Measurements from ENCODE around the gene CREB3L1.

CREB3L1 gene

DNA sequence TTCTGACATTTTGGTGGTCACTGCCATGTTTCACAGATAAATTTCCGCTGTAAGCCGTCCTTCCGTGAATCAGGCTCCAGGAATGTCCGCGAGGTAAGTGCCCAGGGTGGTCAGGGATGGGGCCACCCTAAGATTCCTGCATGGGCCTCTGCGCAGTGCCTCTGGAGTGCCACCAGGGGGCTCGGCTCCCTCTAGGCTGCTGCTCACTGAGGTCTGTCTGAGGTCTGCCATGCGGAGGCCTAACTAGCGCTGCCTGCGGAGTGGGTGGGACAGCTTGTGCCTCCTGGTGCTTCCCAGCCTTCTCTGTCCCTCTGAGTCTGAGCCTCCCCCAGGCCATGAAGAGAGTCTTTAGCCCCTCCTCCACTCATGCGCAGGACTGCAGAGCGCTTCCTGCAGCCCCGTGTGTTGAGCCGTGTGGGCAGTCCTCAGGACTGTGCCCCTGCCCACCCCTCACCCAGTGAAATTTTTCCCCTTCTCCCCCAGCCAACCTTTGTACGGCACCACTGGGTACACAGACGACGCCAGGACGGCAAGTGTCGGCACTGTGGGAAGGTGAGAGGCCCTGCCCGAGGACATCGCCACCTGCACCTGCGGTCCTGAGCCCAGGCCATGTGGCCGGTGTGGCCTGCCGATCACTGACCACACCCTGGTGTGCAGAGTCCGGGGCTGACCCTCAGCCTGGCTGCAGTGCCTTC lies 92.1 kb downstream of the CREB3L1 start:
- DNase-seq, result no peak

DNA sequence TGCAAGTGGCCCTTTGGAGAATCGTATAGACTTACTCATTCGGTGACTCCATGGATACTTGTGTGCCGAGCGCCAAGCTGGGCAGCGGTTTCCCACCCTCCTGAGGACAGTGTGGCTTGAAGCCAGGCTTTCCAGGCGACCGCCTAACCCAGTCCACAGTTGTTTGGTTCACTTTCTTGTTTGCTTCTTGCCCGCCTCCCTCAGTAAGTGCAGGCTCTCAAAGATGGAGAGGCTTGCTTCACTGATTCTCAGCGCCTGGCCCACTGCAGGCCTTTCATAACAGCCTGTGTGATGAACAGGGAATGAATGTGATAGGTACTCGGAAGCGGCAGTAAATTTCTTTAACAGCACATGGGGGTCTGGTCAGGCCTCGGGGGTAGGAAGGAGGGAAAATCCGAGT lies 92.8 kb downstream of the CREB3L1 start:
- DNase-seq, result no peak
